Erythroblast (primary cell): Measurements from ENCODE around the gene SCN8A.

Experiments
- GATA1 ChIP-seq: IDR thresholded peaks from 2 replicates; pipeline ENCODE4 v1.6.1; 2011; ENCODE audit warnings: low read depth, mild to moderate bottlenecking, control low read depth, low read length, moderate library complexity
- POLR2A ChIP-seq: IDR thresholded peaks from 2 replicates; pipeline ENCODE4 v1.6.1; 2011; ENCODE audit warnings: mild to moderate bottlenecking, low read length

DNA sequence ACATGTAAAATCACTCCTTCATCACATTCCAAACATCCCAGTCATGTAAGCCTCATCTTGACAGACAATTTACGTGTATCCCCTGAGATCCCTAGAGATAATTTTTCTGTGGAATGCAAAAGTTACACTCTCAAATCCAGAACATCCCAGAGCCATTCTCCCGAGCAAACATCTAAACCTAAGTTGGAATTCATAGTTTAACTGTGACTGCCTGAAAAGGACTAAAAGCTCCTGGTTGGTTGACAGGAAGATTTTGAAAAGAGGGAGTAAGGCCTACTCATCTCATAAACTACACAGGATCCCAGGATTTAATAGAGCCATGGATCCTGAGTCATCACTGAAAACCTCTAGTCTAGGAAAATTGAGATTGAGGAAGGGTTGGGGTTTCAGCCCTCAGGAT, 123.6 kb downstream of the SCN8A start:
- TF ChIP-seq POLR2A (no peak), GATA1 (no peak)
